ENCODE data around the gene CACUL1. TPM values are rescaled to one million over a fixed set of nuclear protein-coding genes. Genes with fewer than 3 reads are reported as not detected.

Gene CACUL1
- 10 to 100 TPM; 12.8 to 13.5 TPM for total RNA-seq
- polyA plus RNA-seq = 10 to 100 TPM in 1 of 2 donors, 1 to 10 TPM in 1; 3.9 to 15.8 TPM

- H3K9me3 ChIP-seq (ENCODE audit: control insufficient read depth in 4 of 4, low read length in 3 of 4) = no peaks in the 10 kb centered on the region
- H3K4me3 ChIP-seq (ENCODE audit: low read depth in 1 of 3, low read length in 3 of 3) = peak within 1 kb of the TSS; percentile 76 to 86 (median 83)
- DNase-seq (ENCODE audit: low spot score) = peak; percentile 100
- no peaks in the 10 kb centered on the region for H3K27me3 ChIP-seq (ENCODE audit: control insufficient read depth in 4 of 4, insufficient read depth in 4 of 4, low read length in 3 of 4)
- H3K36me3 ChIP-seq (ENCODE audit: control insufficient read depth in 4 of 4, insufficient read depth in 3 of 4, low read depth in 1 of 4, low read length in 3 of 4) = no peaks in the 10 kb centered on the region
- TF ChIP-seq MAX (IDR thresholded peaks at IDR 0.05) (peak; percentile 54), YY1 (IDR thresholded peaks at IDR 0.05) (peak; percentile 71), EGR1 (IDR thresholded peaks at IDR 0.05; ENCODE audit: low read depth in 2 of 2) (peak; percentile 97), REST (IDR thresholded peaks at IDR 0.05) (no peak), TAF1 (conservative IDR thresholded peaks at IDR 0.05) (peak; percentile 26), CTCF (IDR thresholded peaks at IDR 0.05; ENCODE audit: low read depth, low read length, missing input control) (no peak), HNF4A (conservative IDR thresholded peaks at IDR 0.05) (peak; percentile 39 to 53), ZBTB33 (IDR thresholded peaks at IDR 0.05) (no peak), FOXA2 (IDR thresholded peaks at IDR 0.05) (no peak), JUND (IDR thresholded peaks at IDR 0.05) (peak; percentile 98 to 99), FOXA1 (IDR thresholded peaks at IDR 0.05) (no peak), RAD21 (IDR thresholded peaks at IDR 0.05) (peak in 1 of 2 donors; percentile 34), NR2F2 (IDR thresholded peaks at IDR 0.05) (peak; percentile 53), ATF3 (IDR thresholded peaks at IDR 0.05) (peak; percentile 88), HNF4G (IDR thresholded peaks at IDR 0.05) (no peak), RXRA (IDR thresholded peaks at IDR 0.05) (peak; percentile 20 to 69), GABPA (IDR thresholded peaks at IDR 0.05 in 1 of 2, conservative IDR thresholded peaks at IDR 0.05 in 1 of 2) (no peak), SP1 (IDR thresholded peaks at IDR 0.05) (peak; percentile 95)
- H3K9ac ChIP-seq (ENCODE audit: low read depth in 1 of 2, low read length in 2 of 2) = peak within 1 kb of the TSS; percentile 65 to 94
- peaks cover 0 to 26% (median 21%) of the 10 kb centered on the region in 4 donors for H3K4me1 ChIP-seq (ENCODE audit: control insufficient read depth in 4 of 4, insufficient read depth in 4 of 4, low read length in 3 of 4)
- peak within 1 kb of the TSS; percentile 85 for H3K27ac ChIP-seq (ENCODE audit: low read depth in 1 of 2, low read length in 2 of 2)
- WGBS = under 1% methylated on average over 87 of the region's 87 CpGs
Measured at GRCh38 chr10:118754556-118755423, at the start of gene CACUL1. Gene CACUL1 (minus strand): TSS chr10:118754970. CDS start chr10:118754762, 208 bp downstream.

All from liver (tissue), 9 donors.